ENCODE data around the gene KCNJ6. TPM values are rescaled to one million over a fixed set of nuclear protein-coding genes. Genes with fewer than 3 reads are reported as not detected.

The KCNJ6 gene
- total and polyA plus RNA-seq, 2 of the 8 experiments (the other 6 are each of a cell fraction or from before 2014, with no cell fraction given), result 0.51 to 1.2 TPM

GRCh38 chr21:37618081-37618480, 298.2 kb downstream of the KCNJ6 start:
- no peak overlapping the region for H2BK15ac ChIP-seq (ENCODE audit: low read length)
- no peak overlapping the region for H3K23ac ChIP-seq (ENCODE audit: insufficient read length)
- no peak overlapping the region for H4K8ac ChIP-seq (ENCODE audit: extremely low read depth, insufficient read depth, low read length)
- peaks cover 0 to 2% of the 10 kb centered on the region in 2 experiments for H4K20me1 ChIP-seq (replicated peaks in 1 of 2; ENCODE audit: control insufficient read depth in 1 of 2, insufficient read depth in 2 of 2, low read length in 2 of 2)
- CTCF ChIA-PET (ENCODE audit: partially characterized antibody), result no interaction called here
- 89% methylated on average over 7 of the region's 7 CpGs; no CpG with 5 or more reads in 1 of the 2 experiments for WGBS, 2 experiments (ENCODE audit: extremely low coverage in 1 of 2, insufficient coverage in 1 of 2, insufficient read length in 1 of 2, insufficient replicate concordance in 2 of 2, low coverage in 1 of 2, low lambda C conversion rate in 2 of 2, missing lambda C conversion rate in 1 of 2)
- H3K9me3 ChIP-seq (ENCODE audit: insufficient read depth in 2 of 2, low read depth in 1 of 2, low read length in 1 of 2), result 0 out of 4 replicates have a peak, but pooled peaks cover 3 to 4% of the 10 kb centered on the region in 2 experiments
- DNase-seq (ENCODE audit: low read depth in 1 of 2, low spot score in 2 of 2) (no peak), FAIRE-seq (no peak)
- H3K18ac ChIP-seq (ENCODE audit: extremely low read depth, low read length), result no peak overlapping the region
- no peaks in the 10 kb centered on the region; a peak in 1 of 4 replicates for H3K79me2 ChIP-seq (ENCODE audit: control insufficient read depth in 1 of 2, insufficient read depth in 2 of 2, low read length in 2 of 2)
- no peaks in the 10 kb centered on the region for H3K36me3 ChIP-seq (ENCODE audit: control insufficient read depth in 2 of 4, insufficient read depth in 4 of 4, low read length in 3 of 4)
- POLR2A ChIA-PET (ENCODE audit: partially characterized antibody), result interaction anchor here (1.5 kb wide), 1 partner anchor 12 kb away, joined by 4 read pairs; no protein-coding TSS in a partner anchor
- no peak overlapping the region for H2BK12ac ChIP-seq (ENCODE audit: low read depth, low read length)
- no peaks in the 10 kb centered on the region for H3K79me1 ChIP-seq (ENCODE audit: low read depth, low read length)
- H3K4me2 ChIP-seq (ENCODE audit: insufficient read depth in 1 of 2, low read depth in 2 of 2, low read length in 2 of 2), result no peak overlapping the region
- no peak overlapping the region for H3K27ac ChIP-seq (ENCODE audit: low read depth, low read length)
- no peak overlapping the region for H3K4ac ChIP-seq (replicated peaks; ENCODE audit: insufficient read length, low read depth, low read length)
- H4K5ac ChIP-seq (ENCODE audit: insufficient read length, low read depth, low read length), result no peak overlapping the region
- H3K14ac ChIP-seq (ENCODE audit: insufficient read length), result no peak overlapping the region
- no peak overlapping the region for H3K56ac ChIP-seq (replicated peaks; ENCODE audit: insufficient read length, low read depth, low read length)
- H3K27me3 ChIP-seq (replicated peaks in 1 of 4; ENCODE audit: control insufficient read depth in 3 of 4, extremely low read depth in 1 of 4, insufficient read depth in 3 of 4, low read length in 3 of 4), result no peaks in the 10 kb centered on the region
- no peak overlapping the region for H2AFZ ChIP-seq (ENCODE audit: low read length)
- no peak overlapping the region for H2AK5ac ChIP-seq (ENCODE audit: low read depth, low read length)
- H3K23me2 ChIP-seq (ENCODE audit: low read depth, low read length), result peaks cover 3% of the 10 kb centered on the region
- no peak overlapping the region for H3K9ac ChIP-seq (replicated peaks in 1 of 4; ENCODE audit: extremely low read depth in 1 of 4, low read depth in 3 of 4, low read length in 3 of 4)
- H2BK20ac ChIP-seq (ENCODE audit: low read length), result no peak overlapping the region
- no peaks in the 10 kb centered on the region for H3K4me1 ChIP-seq (replicated peaks in 1 of 4; ENCODE audit: control insufficient read depth in 3 of 4, insufficient read depth in 4 of 4, low read length in 3 of 4)
- H2BK5ac ChIP-seq (ENCODE audit: low read depth, low read length), result no peak overlapping the region
- no peak overlapping the region for H3K4me3 ChIP-seq (ENCODE audit: extremely low read depth in 1 of 4, insufficient read depth in 2 of 4, low read depth in 3 of 4, low read length in 4 of 4)
- no peak overlapping the region for H4K91ac ChIP-seq (replicated peaks; ENCODE audit: insufficient read length, low read length)
- no peak overlapping the region for H2BK120ac ChIP-seq (replicated peaks; ENCODE audit: low read depth, low read length)
- TF ChIP-seq BACH1 (IDR thresholded peaks at IDR 0.05; ENCODE audit: low read length), result no peak
- TF ChIP-seq POLR2AphosphoS5 (IDR thresholded peaks at IDR 0.05; ENCODE audit: low read depth, low read length), result no peak
- TF ChIP-seq CREB1 (IDR thresholded peaks at IDR 0.05), result no peak
- TF ChIP-seq PHF8 (conservative IDR thresholded peaks at IDR 0.05; ENCODE audit: low read depth, low read length), result no peak
- no peak for TF ChIP-seq EP300 (IDR thresholded peaks at IDR 0.05; ENCODE audit: borderline replicate concordance in 1 of 2, low read depth in 2 of 2, low read length in 2 of 2)
- no peak for TF ChIP-seq CEBPB (IDR thresholded peaks at IDR 0.05; ENCODE audit: low read depth, low read length)
- TF ChIP-seq BCL11A (IDR thresholded peaks at IDR 0.05; ENCODE audit: low read depth in 2 of 2, low read length in 2 of 2), result no peak
- no peak for TF ChIP-seq ZNF274 (IDR thresholded peaks at IDR 0.05; ENCODE audit: borderline replicate concordance, extremely low read depth, low read length)
- no peak for TF ChIP-seq JUND (IDR thresholded peaks at IDR 0.05; ENCODE audit: low read length)
- TF ChIP-seq HDAC2 (IDR thresholded peaks at IDR 0.05; ENCODE audit: borderline replicate concordance in 1 of 2, low read depth in 2 of 2, low read length in 2 of 2), result no peak
- TF ChIP-seq TCF12 (IDR thresholded peaks at IDR 0.05; ENCODE audit: low read depth, low read length), result no peak
- no peak for TF ChIP-seq CTBP2 (IDR thresholded peaks at IDR 0.05; ENCODE audit: borderline replicate concordance, insufficient read depth, insufficient read length, low read length)
- no peak for TF ChIP-seq KDM5A (IDR thresholded peaks at IDR 0.05; ENCODE audit: low read length)
- no peak for TF ChIP-seq KDM1A (IDR thresholded peaks at IDR 0.05; ENCODE audit: borderline replicate concordance, low read length)
- TF ChIP-seq, protein P1, sequence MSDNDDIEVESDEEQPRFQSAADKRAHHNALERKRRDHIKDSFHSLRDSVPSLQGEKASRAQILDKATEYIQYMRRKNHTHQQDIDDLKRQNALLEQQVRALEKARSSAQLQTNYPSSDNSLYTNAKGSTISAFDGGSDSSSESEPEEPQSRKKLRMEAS (IDR thresholded peaks at IDR 0.05), result no peak
